H9 (cell line): ENCODE results near the gene COCH. TPM values are rescaled to one million over a fixed set of nuclear protein-coding genes. Genes with fewer than 3 reads are reported as not detected.

Source experiments
- DNase-seq: peaks from one replicate; pipeline ENCODE4 v3.0.0-alpha.2; 2017
- H2AFZ ChIP-seq: one replicate; pipeline ENCODE4 v1.6.1; 2013; ENCODE audit warnings: mild to moderate bottlenecking, low read length, control low read depth, moderate library complexity
- H2AK5ac ChIP-seq: 2 replicates; pipeline ENCODE4 v1.6.1; 2013; ENCODE audit warnings: low read length, control low read depth, mixed read lengths; ENCODE audit not compliant: insufficient read length
- H2BK120ac ChIP-seq: one replicate; pipeline ENCODE4 v1.6.1; 2013; ENCODE audit warnings: low read depth, mild to moderate bottlenecking, low read length, control low read depth, inconsistent platforms; ENCODE audit not compliant: poor library complexity, severe bottlenecking
- H2BK12ac ChIP-seq: 2 replicates; pipeline ENCODE4 v1.6.1; 2013; ENCODE audit warnings: low read length, control low read depth, mixed read lengths, low read depth; ENCODE audit not compliant: insufficient read length
- H2BK15ac ChIP-seq: 2 replicates; pipeline ENCODE4 v1.6.1; 2013; ENCODE audit warnings: low read depth, low read length, control low read depth
- H2BK20ac ChIP-seq: one replicate; pipeline ENCODE4 v1.6.1; 2013; ENCODE audit warnings: low read depth, mild to moderate bottlenecking, low read length, control low read depth, inconsistent platforms; ENCODE audit not compliant: poor library complexity, severe bottlenecking
- H2BK5ac ChIP-seq: 2 replicates; pipeline ENCODE4 v1.6.1; 2013; ENCODE audit warnings: low read length, control low read depth, mixed read lengths; ENCODE audit not compliant: insufficient read length
- H3K14ac ChIP-seq: 2 replicates; pipeline ENCODE4 v1.6.1; 2013; ENCODE audit warnings: low read length, control low read depth; ENCODE audit not compliant: insufficient read depth
- H3K18ac ChIP-seq: 2 replicates; pipeline ENCODE4 v1.6.1; 2013; ENCODE audit warnings: low read depth, mild to moderate bottlenecking, mixed read lengths, low read length, control low read depth; ENCODE audit not compliant: insufficient read length
- H3K23ac ChIP-seq: 2 replicates; pipeline ENCODE4 v1.6.1; 2013; ENCODE audit warnings: low read length, control low read depth, mixed read lengths, low read depth; ENCODE audit not compliant: insufficient read length
- H3K23me2 ChIP-seq: 2 replicates; pipeline ENCODE4 v1.6.1; 2013; ENCODE audit warnings: low read depth, mild to moderate bottlenecking, mixed read lengths, low read length, control low read depth; ENCODE audit not compliant: insufficient read length, poor library complexity, severe bottlenecking
- H3K27ac ChIP-seq: 2 replicates; pipeline ENCODE4 v1.5.1; 2013; ENCODE audit warnings: low read length, control low read depth, mixed read lengths, low read depth; ENCODE audit not compliant: insufficient read length
- H3K27me3 ChIP-seq: 2 replicates; pipeline ENCODE4 v1.6.1; 2013; ENCODE audit warnings: low read length, control low read depth, inconsistent platforms; ENCODE audit not compliant: insufficient read depth
- H3K4ac ChIP-seq: 2 replicates; pipeline ENCODE4 v1.6.1; 2013; ENCODE audit warnings: low read depth, mild to moderate bottlenecking, control low read depth, inconsistent platforms, low read length, moderate library complexity
- H3K4me1 ChIP-seq: 2 replicates; pipeline ENCODE4 v1.6.1; 2013; ENCODE audit warnings: low read length, control low read depth, inconsistent platforms; ENCODE audit not compliant: insufficient read depth
- H3K4me2 ChIP-seq: 2 replicates; pipeline ENCODE4 v1.6.1; 2013; ENCODE audit warnings: low read length, control low read depth, mixed read lengths; ENCODE audit not compliant: insufficient read length, insufficient read depth
- H3K56ac ChIP-seq: 2 replicates; pipeline ENCODE4 v1.6.1; 2013; ENCODE audit warnings: low read depth, mild to moderate bottlenecking, mixed read lengths, low read length, control low read depth; ENCODE audit not compliant: insufficient read length
- H3K79me1 ChIP-seq: 2 replicates; pipeline ENCODE4 v1.6.1; 2013; ENCODE audit warnings: low read depth, mild to moderate bottlenecking, moderate library complexity, low read length, control low read depth, inconsistent platforms; ENCODE audit not compliant: insufficient read depth, poor library complexity, severe bottlenecking
- H3K79me2 ChIP-seq: 2 replicates; pipeline ENCODE4 v1.6.1; 2013; ENCODE audit warnings: low read length, control low read depth, inconsistent platforms; ENCODE audit not compliant: insufficient read depth
- H3K9ac ChIP-seq: 2 replicates; pipeline ENCODE4 v1.6.1; 2013; ENCODE audit warnings: low read length, control low read depth, mixed read lengths; ENCODE audit not compliant: insufficient read length; ENCODE audit errors: extremely low read depth
- H3K9me3 ChIP-seq: one replicate; pipeline ENCODE4 v1.6.1; 2013; ENCODE audit warnings: low read depth, low read length, inconsistent platforms; ENCODE audit not compliant: control insufficient read depth
- H3T11ph ChIP-seq: one replicate; pipeline ENCODE4 v1.6.1; 2013; ENCODE audit warnings: mild to moderate bottlenecking, low read length, control low read depth, inconsistent platforms
- H4K20me1 ChIP-seq: one replicate; pipeline ENCODE4 v1.6.1; 2013; ENCODE audit not compliant: control insufficient read depth, insufficient read length, insufficient read depth
- H4K5ac ChIP-seq: 2 replicates; pipeline ENCODE4 v1.6.1; 2013; ENCODE audit warnings: low read depth, mild to moderate bottlenecking, mixed read lengths, low read length, control low read depth; ENCODE audit not compliant: insufficient read length
- H4K8ac ChIP-seq: replicated peaks from 2 replicates; pipeline ENCODE4 v1.6.1; 2013; ENCODE audit warnings: low read length, control low read depth, mixed read lengths, low read depth; ENCODE audit not compliant: insufficient read length
- H4K91ac ChIP-seq: 2 replicates; pipeline ENCODE4 v1.6.1; 2013; ENCODE audit warnings: low read depth, mild to moderate bottlenecking, moderate library complexity, mixed read lengths, low read length, control low read depth; ENCODE audit not compliant: insufficient read length
- H3K27ac Mint-ChIP-seq, 3 experiments: 2 replicates in 2 of 3; 3 replicates in 1 of 3; pipeline ENCODE4 v1.8.0; 2020 to 2021; ENCODE audit warnings: mixed read lengths in 3 of 3, mild to moderate bottlenecking in 1 of 3, moderate library complexity in 1 of 3
- H3K27me3 Mint-ChIP-seq: 2 replicates; pipeline ENCODE4 v1.8.0; 2021; ENCODE audit warnings: low read depth, mild to moderate bottlenecking, moderate library complexity, mixed read lengths
- H3K36me3 Mint-ChIP-seq, 3 experiments: 2 replicates in 2 of 3; 3 replicates in 1 of 3; pipeline ENCODE4 v1.8.0; 2020 to 2021; ENCODE audit warnings: low read depth in 3 of 3, mixed read lengths in 3 of 3; ENCODE audit not compliant: insufficient read depth in 1 of 3
- H3K4me1 Mint-ChIP-seq, 2 experiments: 2 replicates each; pipeline ENCODE4 v1.8.0; 2020; ENCODE audit warnings: mixed read lengths in 2 of 2
- H3K4me3 Mint-ChIP-seq, 2 experiments: 2 replicates in 1 of 2; 3 replicates in 1 of 2; pipeline ENCODE4 v1.8.0; 2020 to 2021; ENCODE audit warnings: mild to moderate bottlenecking in 2 of 2, mixed read lengths in 2 of 2, moderate library complexity in 1 of 2
- H3K9me3 Mint-ChIP-seq, 2 experiments: 2 replicates in 1 of 2; 3 replicates in 1 of 2; pipeline ENCODE4 v1.8.0; 2020; ENCODE audit warnings: mild to moderate bottlenecking in 2 of 2, mixed read lengths in 2 of 2, moderate library complexity in 1 of 2
- total RNA-seq: library from RNA; stranded (reverse); gene quantifications from 2 replicates; pipeline ENCODE4 v1.2.1, GENCODE V29; 2021
- TF ChIP-seq, protein P1 (sequence below): fragments of 200-600 bp; sonication (generic); conservative IDR thresholded peaks from 3 replicates; pipeline ENCODE4 v1.8.0; 2021; ENCODE audit warnings: antibody characterized with exemption, mild to moderate bottlenecking

COCH gene
- total RNA-seq, 1 experiment from 2014 or later = 25.8 TPM

GRCh38 chr14:30854492-30854891 lies 19.9 kb upstream of the COCH start:
- H3K4me1 ChIP-seq = no peaks in the 10 kb centered on the region
- DNase-seq = no peak
- no peaks in the 10 kb centered on the region for H3K4me1 Mint-ChIP-seq
- no peak overlapping the region for H4K5ac ChIP-seq
- H2BK15ac ChIP-seq = no peak overlapping the region
- no peaks in the 10 kb centered on the region for H3K79me1 ChIP-seq
- H4K20me1 ChIP-seq = no peaks in the 10 kb centered on the region
- H3K27ac ChIP-seq = no peak overlapping the region
- no peaks in the 10 kb centered on the region for H3K36me3 Mint-ChIP-seq
- H3K56ac ChIP-seq = no peak overlapping the region
- no peak overlapping the region for H2AK5ac ChIP-seq
- H3K18ac ChIP-seq = no peak overlapping the region
- no peaks in the 10 kb centered on the region for H3K27me3 ChIP-seq
- TF ChIP-seq, protein P1, sequence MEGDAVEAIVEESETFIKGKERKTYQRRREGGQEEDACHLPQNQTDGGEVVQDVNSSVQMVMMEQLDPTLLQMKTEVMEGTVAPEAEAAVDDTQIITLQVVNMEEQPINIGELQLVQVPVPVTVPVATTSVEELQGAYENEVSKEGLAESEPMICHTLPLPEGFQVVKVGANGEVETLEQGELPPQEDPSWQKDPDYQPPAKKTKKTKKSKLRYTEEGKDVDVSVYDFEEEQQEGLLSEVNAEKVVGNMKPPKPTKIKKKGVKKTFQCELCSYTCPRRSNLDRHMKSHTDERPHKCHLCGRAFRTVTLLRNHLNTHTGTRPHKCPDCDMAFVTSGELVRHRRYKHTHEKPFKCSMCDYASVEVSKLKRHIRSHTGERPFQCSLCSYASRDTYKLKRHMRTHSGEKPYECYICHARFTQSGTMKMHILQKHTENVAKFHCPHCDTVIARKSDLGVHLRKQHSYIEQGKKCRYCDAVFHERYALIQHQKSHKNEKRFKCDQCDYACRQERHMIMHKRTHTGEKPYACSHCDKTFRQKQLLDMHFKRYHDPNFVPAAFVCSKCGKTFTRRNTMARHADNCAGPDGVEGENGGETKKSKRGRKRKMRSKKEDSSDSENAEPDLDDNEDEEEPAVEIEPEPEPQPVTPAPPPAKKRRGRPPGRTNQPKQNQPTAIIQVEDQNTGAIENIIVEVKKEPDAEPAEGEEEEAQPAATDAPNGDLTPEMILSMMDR = no peak
- H3K4me2 ChIP-seq = no peak overlapping the region
- no peak overlapping the region for H2AFZ ChIP-seq
- H3K27me3 Mint-ChIP-seq = no peaks in the 10 kb centered on the region
- no peak overlapping the region for H3K23ac ChIP-seq
- no peak overlapping the region for H2BK5ac ChIP-seq
- H4K8ac ChIP-seq = no peak overlapping the region
- H3K4me3 Mint-ChIP-seq = no peak overlapping the region
- no peaks in the 10 kb centered on the region for H3K9me3 Mint-ChIP-seq
- no peaks in the 10 kb centered on the region for H3K9me3 ChIP-seq
- no peak overlapping the region for H3K4ac ChIP-seq
- H3K79me2 ChIP-seq = no peaks in the 10 kb centered on the region
- no peak overlapping the region for H3K9ac ChIP-seq
- no peaks in the 10 kb centered on the region for H3K23me2 ChIP-seq
- H3K27ac Mint-ChIP-seq = no peak overlapping the region
- H4K91ac ChIP-seq = no peak overlapping the region
- H2BK120ac ChIP-seq = no peak overlapping the region
- H2BK20ac ChIP-seq = no peak overlapping the region
- no peak overlapping the region for H2BK12ac ChIP-seq
- no peak overlapping the region for H3K14ac ChIP-seq
- H3T11ph ChIP-seq = no peak overlapping the region
